ENCODE data around the gene CYTIP.

The CYTIP gene

GRCh38 chr2:157424374-157424773 lies 19.5 kb downstream of the CYTIP start:
- H3K36me3 ChIP-seq (ENCODE audit: insufficient read depth, low read length): peaks cover 99% of the 10 kb centered on the region
- no peak overlapping the region for H2AFZ ChIP-seq (ENCODE audit: low read length)
- no peaks in the 10 kb centered on the region for H3K27me3 ChIP-seq (ENCODE audit: insufficient read depth, low read length)
- TF ChIP-seq CTCF (IDR thresholded peaks at IDR 0.05; ENCODE audit: low read length) (no peak), EZH2 (IDR thresholded peaks at IDR 0.05; ENCODE audit: borderline replicate concordance, low read length) (no peak)
- H3K9me2 ChIP-seq (ENCODE audit: low read depth, low read length): no peaks in the 10 kb centered on the region
- H3K27ac ChIP-seq (ENCODE audit: low read depth, low read length, poor library complexity, severe bottlenecking): no peak overlapping the region
- H3K79me2 ChIP-seq (ENCODE audit: insufficient read depth, low read length): peaks cover 3% of the 10 kb centered on the region; the same call in 1 of the 2 replicates
- H3K4me2 ChIP-seq (ENCODE audit: low read length): no peak overlapping the region
- H3K4me3 ChIP-seq (ENCODE audit: low read depth, low read length, poor library complexity, severe bottlenecking): no peak overlapping the region
- H4K20me1 ChIP-seq (ENCODE audit: insufficient read depth, low read length): no peaks in the 10 kb centered on the region
- H3K4me1 ChIP-seq (ENCODE audit: insufficient read depth, low read length, severe bottlenecking): peaks cover 6% of the 10 kb centered on the region
- no peaks in the 10 kb centered on the region; the same call in 1 of the 2 replicates for H3F3A ChIP-seq (ENCODE audit: insufficient read depth, low read length)
- no peak overlapping the region for H3K9ac ChIP-seq (ENCODE audit: low read length)
- no peaks in the 10 kb centered on the region for H3K9me3 ChIP-seq (ENCODE audit: low read length)

- no peak overlapping the region for H3K4me2 ChIP-seq (ENCODE audit: low read length)
- peaks cover 3% of the 10 kb centered on the region; the same call in 1 of the 2 replicates for H3K79me2 ChIP-seq (ENCODE audit: insufficient read depth, low read length)
- H3K4me1 ChIP-seq (ENCODE audit: insufficient read depth, low read length, severe bottlenecking): peaks cover 6% of the 10 kb centered on the region
- H3K36me3 ChIP-seq (ENCODE audit: insufficient read depth, low read length): peaks cover 97% of the 10 kb centered on the region
- H3F3A ChIP-seq (ENCODE audit: insufficient read depth, low read length): no peaks in the 10 kb centered on the region; the same call in 1 of the 2 replicates
- H2AFZ ChIP-seq (ENCODE audit: low read length): no peak overlapping the region
- no peak overlapping the region for H3K9ac ChIP-seq (ENCODE audit: low read length)
- H3K9me3 ChIP-seq (ENCODE audit: low read length): no peaks in the 10 kb centered on the region
- TF ChIP-seq EZH2 (IDR thresholded peaks at IDR 0.05; ENCODE audit: borderline replicate concordance, low read length) (no peak), CTCF (IDR thresholded peaks at IDR 0.05; ENCODE audit: low read length) (no peak)
- H3K27me3 ChIP-seq (ENCODE audit: insufficient read depth, low read length): no peaks in the 10 kb centered on the region
- H3K27ac ChIP-seq (ENCODE audit: low read depth, low read length, poor library complexity, severe bottlenecking): no peak overlapping the region
- no peaks in the 10 kb centered on the region for H3K9me2 ChIP-seq (ENCODE audit: low read depth, low read length)
- no peak overlapping the region for H3K4me3 ChIP-seq (ENCODE audit: low read depth, low read length, poor library complexity, severe bottlenecking)
- H4K20me1 ChIP-seq (ENCODE audit: insufficient read depth, low read length): no peaks in the 10 kb centered on the region
Measured at GRCh38 chr2:157421964-157422363, 21.9 kb downstream of the CYTIP start.

- Histone ChIP-seq H2AFZ (ENCODE audit: low read length) (no peak overlapping the region), H3K27me3 (ENCODE audit: insufficient read depth, low read length) (no peaks in the 10 kb centered on the region), H3K9me2 (ENCODE audit: low read depth, low read length) (no peaks in the 10 kb centered on the region)
Measured at GRCh38 chr2:157421331-157421944, 22.5 kb downstream of the CYTIP start.

More at GRCh38 chr2:157421331-157421944, 22.5 kb downstream of the CYTIP start:
- Histone ChIP-seq H3K4me2 (ENCODE audit: low read length) (no peak overlapping the region), H3K9ac (ENCODE audit: low read length) (no peak overlapping the region), H3K9me3 (ENCODE audit: low read length) (no peaks in the 10 kb centered on the region), H3K79me2 (ENCODE audit: insufficient read depth, low read length) (peaks cover 3% of the 10 kb centered on the region; the same call in 1 of the 2 replicates), H3K36me3 (ENCODE audit: insufficient read depth, low read length) (peaks cover 97% of the 10 kb centered on the region), H3K4me3 (ENCODE audit: low read depth, low read length, poor library complexity, severe bottlenecking) (no peak overlapping the region), H3K27ac (ENCODE audit: low read depth, low read length, poor library complexity, severe bottlenecking) (peak overlapping the region; percentile 34), H4K20me1 (ENCODE audit: insufficient read depth, low read length) (no peaks in the 10 kb centered on the region), H3K4me1 (ENCODE audit: insufficient read depth, low read length, severe bottlenecking) (peaks cover 6% of the 10 kb centered on the region), H3F3A (ENCODE audit: insufficient read depth, low read length) (no peaks in the 10 kb centered on the region; the same call in 1 of the 2 replicates)
- no peak for TF ChIP-seq EZH2 (IDR thresholded peaks at IDR 0.05; ENCODE audit: borderline replicate concordance, low read length)
